GM04504 (cell line): ENCODE results near the gene POLR3G.
A peak's percentile ranks its signal among the peaks of the same experiment; 100 is the strongest.

Experiments used
- DNase-seq: peaks from one replicate; pipeline ENCODE4 v3.0.0-alpha.2; 2012; ENCODE audit warnings: low read depth

The POLR3G gene

GRCh38 chr5:90503596-90503995 lies 28.9 kb downstream of the POLR3G start:
- no peak for DNase-seq

GRCh38 chr5:90504743-90505142 lies 30.1 kb downstream of the POLR3G start:
- DNase-seq: no peak

- DNase-seq: no peak
Measured at GRCh38 chr5:90506221-90506620, 31.6 kb downstream of the POLR3G start.

GRCh38 chr5:90510438-90510837 lies 35.8 kb downstream of the POLR3G start:
- DNase-seq: no peak

- DNase-seq: no peak
Measured at GRCh38 chr5:90514520-90514919, 39.9 kb downstream of the POLR3G start.

- DNase-seq: peak; percentile 1
Measured at GRCh38 chr5:90518661-90519060, 44.0 kb downstream of the POLR3G start.

- no peak for DNase-seq
Measured at GRCh38 chr5:90519081-90519480, 44.4 kb downstream of the POLR3G start.

GRCh38 chr5:90528601-90529193 lies 54.0 kb downstream of the POLR3G start:
- DNase-seq: no peak

- peak; percentile 94 for DNase-seq
Measured at GRCh38 chr5:90529194-90529938, 54.7 kb downstream of the POLR3G start, which contains the start of gene LYSMD3. Gene LYSMD3 (minus strand): TSS chr5:90529584. CDS start chr5:90525289, 4,295 bp downstream.

- peak; percentile 71 for DNase-seq
Measured at GRCh38 chr5:90529939-90530677, 55.4 kb downstream of the POLR3G start.

GRCh38 chr5:90530736-90531487 lies 56.2 kb downstream of the POLR3G start:
- DNase-seq: no peak

GRCh38 chr5:90533794-90534193 lies 59.1 kb downstream of the POLR3G start:
- no peak for DNase-seq

- DNase-seq: no peak
Measured at GRCh38 chr5:90534922-90535321, 60.3 kb downstream of the POLR3G start.

GRCh38 chr5:90542827-90543519 lies 68.3 kb downstream of the POLR3G start:
- DNase-seq: no peak

GRCh38 chr5:90545511-90545910 lies 70.8 kb downstream of the POLR3G start:
- DNase-seq: no peak

- DNase-seq: no peak
Measured at GRCh38 chr5:90546216-90546837, 71.7 kb downstream of the POLR3G start.

GRCh38 chr5:90547072-90547536 lies 72.4 kb downstream of the POLR3G start:
- no peak for DNase-seq

GRCh38 chr5:90548069-90548593 lies 73.5 kb downstream of the POLR3G start:
- DNase-seq: no peak

- DNase-seq: no peak
Measured at GRCh38 chr5:90549223-90549622, 74.6 kb downstream of the POLR3G start.

- no peak for DNase-seq
Measured at GRCh38 chr5:90549729-90550275, 75.1 kb downstream of the POLR3G start.
